ENCODE data around the gene RIMOC1. TPM values are rescaled to one million over a fixed set of nuclear protein-coding genes. Genes with fewer than 3 reads are reported as not detected.

The RIMOC1 gene
- total and polyA plus RNA-seq, 7 experiments from 2014 or later, result 10.8 to 40.6 (median 14.6) TPM

GRCh38 chr5:41875121-41875520 is 29.0 kb upstream of the RIMOC1 start:
- intact Hi-C loops (cut with micrococcal nuclease), result loop anchor here (1.0 to 10.0 kb wide), 2 partner anchors 16 to 1190 kb away; no protein-coding TSS in a partner anchor
- peak overlapping the region in 3 of 9 donors; percentile 2 to 45 (median 44) for H3K27ac Mint-ChIP-seq

GRCh38 chr5:41876678-41877077 is 27.5 kb upstream of the RIMOC1 start:
- Histone ChIP-seq H3K9me3 (ENCODE audit: control insufficient read depth in 2 of 3, low read length in 3 of 3) (no peaks in the 10 kb centered on the region), H3K4me3 (ENCODE audit: low read length) (no peak overlapping the region), H3K27me3 (ENCODE audit: control insufficient read depth in 2 of 2, insufficient read depth in 2 of 2, low read length in 2 of 2) (no peaks in the 10 kb centered on the region), H3K4me1 (ENCODE audit: control insufficient read depth in 2 of 2, insufficient read depth in 2 of 2, low read length in 2 of 2) (no peaks in the 10 kb centered on the region), H3K27ac (ENCODE audit: low read depth, low read length) (no peak overlapping the region), H3K36me3 (ENCODE audit: control insufficient read depth in 2 of 3, insufficient read depth in 3 of 3, low read length in 3 of 3) (no peaks in the 10 kb centered on the region)
- ChIA-PET POLR2A (interaction anchor here (4.0 kb wide), 1 partner anchor 28 kb away, joined by 27 read pairs; the partner anchor contains the start of gene RIMOC1), CTCF (interaction anchor here (0.5 to 1.6 kb wide), 2 partner anchors 21 to 52 kb away, joined by 4 to 5 read pairs; no protein-coding TSS in a partner anchor)
- Mint-ChIP-seq H3K9me3 (peaks cover 0 to 3% (median 0%) of the 10 kb centered on the region in 11 donors), H3K4me1 (peaks cover 0 to 15% (median 8%) of the 10 kb centered on the region in 7 donors), H3K27ac (no peak overlapping the region), H3K36me3 (peaks cover 0 to 3% (median 0%) of the 10 kb centered on the region in 5 donors), H3K4me3 (no peak overlapping the region), H3K27me3 (peaks cover 3 to 16% (median 8%) of the 10 kb centered on the region in 5 donors)
- ATAC-seq, result no peak
- intact Hi-C loops (cut with micrococcal nuclease), result loop anchor here in 1 of 2 donors (10.0 kb wide), 1 partner anchor 1192 kb away; no protein-coding TSS in a partner anchor
- no peak for DNase-seq

More at GRCh38 chr5:41875121-41875520, 29.0 kb upstream of the RIMOC1 start:
- no peak for ATAC-seq
- Histone ChIP-seq H3K27me3 (ENCODE audit: control insufficient read depth in 2 of 2, insufficient read depth in 2 of 2, low read length in 2 of 2) (no peaks in the 10 kb centered on the region), H3K27ac (ENCODE audit: low read depth, low read length) (no peak overlapping the region), H3K9me3 (ENCODE audit: control insufficient read depth in 2 of 3, low read length in 3 of 3) (no peaks in the 10 kb centered on the region), H3K4me3 (ENCODE audit: low read length) (no peak overlapping the region), H3K36me3 (ENCODE audit: control insufficient read depth in 2 of 3, insufficient read depth in 3 of 3, low read length in 3 of 3) (peaks cover 0 to under 1% (median 0%) of the 10 kb centered on the region in 3 experiments), H3K4me1 (ENCODE audit: control insufficient read depth in 2 of 2, insufficient read depth in 2 of 2, low read length in 2 of 2) (peaks cover 7 to 8% of the 10 kb centered on the region in 2 donors)
- peaks cover 1 to 13% (median 6%) of the 10 kb centered on the region in 5 donors for H3K27me3 Mint-ChIP-seq
- no peak for DNase-seq
- ChIA-PET CTCF (interaction anchor here (0.6 kb wide), 1 partner anchor 34 kb away, joined by 3 read pairs; no protein-coding TSS in a partner anchor), POLR2A (interaction anchor here (0.6 to 4.0 kb wide), 4 partner anchors 29 to 1602 kb away, joined by 3 to 27 read pairs (median 4); partner anchors contain the start of genes FBXO4 and RIMOC1)
- no peaks in the 10 kb centered on the region for H3K9me3 Mint-ChIP-seq
- peaks cover 0 to 2% (median 0%) of the 10 kb centered on the region in 5 donors for H3K36me3 Mint-ChIP-seq
- peak overlapping the region in 6 of 10 donors; percentile 8 to 72 (median 38) for H3K4me3 Mint-ChIP-seq
- peaks cover 3 to 23% (median 22%) of the 10 kb centered on the region in 7 donors for H3K4me1 Mint-ChIP-seq

- ATAC-seq (no peak), DNase-seq (no peak)
- Histone ChIP-seq H3K36me3 (ENCODE audit: control insufficient read depth in 2 of 3, insufficient read depth in 3 of 3, low read length in 3 of 3) (no peaks in the 10 kb centered on the region), H3K9me3 (ENCODE audit: control insufficient read depth in 2 of 3, low read length in 3 of 3) (no peaks in the 10 kb centered on the region), H3K4me3 (ENCODE audit: low read length) (no peak overlapping the region), H3K4me1 (ENCODE audit: control insufficient read depth in 2 of 2, insufficient read depth in 2 of 2, low read length in 2 of 2) (no peaks in the 10 kb centered on the region), H3K27me3 (ENCODE audit: control insufficient read depth in 2 of 2, insufficient read depth in 2 of 2, low read length in 2 of 2) (no peaks in the 10 kb centered on the region), H3K27ac (ENCODE audit: low read depth, low read length) (no peak overlapping the region)
- intact Hi-C loops (cut with micrococcal nuclease), result loop anchor here in 1 of 2 donors (10.0 kb wide), 1 partner anchor 1193 kb away; no protein-coding TSS in a partner anchor
- ChIA-PET POLR2A (interaction anchor here (4.0 kb wide), 1 partner anchor 27 kb away, joined by 27 read pairs; the partner anchor contains the start of gene RIMOC1), CTCF (interaction anchor here (1.6 kb wide), 1 partner anchor 21 kb away, joined by 4 read pairs; no protein-coding TSS in a partner anchor)
- Mint-ChIP-seq H3K27me3 (peaks cover 5 to 16% (median 8%) of the 10 kb centered on the region in 5 donors), H3K36me3 (peaks cover 0 to 3% (median 0%) of the 10 kb centered on the region in 5 donors), H3K4me1 (peaks cover 0 to 15% (median 8%) of the 10 kb centered on the region in 7 donors), H3K9me3 (peaks cover 0 to 3% (median 0%) of the 10 kb centered on the region in 11 donors), H3K27ac (peak overlapping the region in 1 of 9 donors; percentile 17), H3K4me3 (no peak overlapping the region)
Measured at GRCh38 chr5:41877408-41877807, 26.7 kb upstream of the RIMOC1 start.

- H3K4me3 Mint-ChIP-seq, result no peak overlapping the region
- POLR2A ChIA-PET, result no interaction called here
Measured at GRCh38 chr5:41878173-41878572, 26.0 kb upstream of the RIMOC1 start.

GRCh38 chr5:41878643-41879478 is 25.3 kb upstream of the RIMOC1 start:
- intact Hi-C loops (cut with micrococcal nuclease), result loop anchor here in 1 of 2 donors (10.0 kb wide), 1 partner anchor 1194 kb away; no protein-coding TSS in a partner anchor
- Mint-ChIP-seq H3K27ac (no peak overlapping the region), H3K9me3 (peaks cover 0 to 3% (median 0%) of the 10 kb centered on the region in 11 donors), H3K36me3 (peaks cover 0 to 3% (median 0%) of the 10 kb centered on the region in 5 donors), H3K27me3 (peaks cover 7 to 16% (median 12%) of the 10 kb centered on the region in 5 donors), H3K4me3 (no peak overlapping the region), H3K4me1 (peaks cover 0 to 16% (median 7%) of the 10 kb centered on the region in 7 donors)
- Histone ChIP-seq H3K4me3 (ENCODE audit: low read length) (no peak overlapping the region), H3K9me3 (ENCODE audit: control insufficient read depth in 2 of 3, low read length in 3 of 3) (no peaks in the 10 kb centered on the region), H3K27ac (ENCODE audit: low read depth, low read length) (no peak overlapping the region), H3K27me3 (ENCODE audit: control insufficient read depth in 2 of 2, insufficient read depth in 2 of 2, low read length in 2 of 2) (no peaks in the 10 kb centered on the region), H3K36me3 (ENCODE audit: control insufficient read depth in 2 of 3, insufficient read depth in 3 of 3, low read length in 3 of 3) (no peaks in the 10 kb centered on the region), H3K4me1 (ENCODE audit: control insufficient read depth in 2 of 2, insufficient read depth in 2 of 2, low read length in 2 of 2) (no peaks in the 10 kb centered on the region)
- DNase-seq (no peak), ATAC-seq (no peak)
- CTCF ChIA-PET, result no interaction called here
- POLR2A ChIA-PET, result interaction anchor here (0.6 kb wide), 1 partner anchor 1044 kb away, joined by 3 read pairs; the partner anchor contains the start of gene RPL37

More at GRCh38 chr5:41878173-41878572, 26.0 kb upstream of the RIMOC1 start:
- H3K27me3 Mint-ChIP-seq, result peaks cover 6 to 16% (median 8%) of the 10 kb centered on the region in 5 donors
- H3K27ac Mint-ChIP-seq, result no peak overlapping the region
- intact Hi-C loops (cut with micrococcal nuclease), result loop anchor here in 1 of 2 donors (10.0 kb wide), 1 partner anchor 1193 kb away; no protein-coding TSS in a partner anchor
- H3K27ac ChIP-seq (ENCODE audit: low read depth, low read length), result no peak overlapping the region
- peaks cover 0 to 3% (median 0%) of the 10 kb centered on the region in 5 donors for H3K36me3 Mint-ChIP-seq
- DNase-seq, result no peak
- CTCF ChIA-PET, result no interaction called here
- H3K4me1 Mint-ChIP-seq, result peaks cover 0 to 17% (median 8%) of the 10 kb centered on the region in 7 donors
- no peaks in the 10 kb centered on the region for H3K27me3 ChIP-seq (ENCODE audit: control insufficient read depth in 2 of 2, insufficient read depth in 2 of 2, low read length in 2 of 2)
- H3K4me3 ChIP-seq (ENCODE audit: low read length), result no peak overlapping the region
- H3K9me3 ChIP-seq (ENCODE audit: control insufficient read depth in 2 of 3, low read length in 3 of 3), result no peaks in the 10 kb centered on the region
- no peaks in the 10 kb centered on the region for H3K36me3 ChIP-seq (ENCODE audit: control insufficient read depth in 2 of 3, insufficient read depth in 3 of 3, low read length in 3 of 3)
- no peak for ATAC-seq
- no peaks in the 10 kb centered on the region for H3K4me1 ChIP-seq (ENCODE audit: control insufficient read depth in 2 of 2, insufficient read depth in 2 of 2, low read length in 2 of 2)
- peaks cover 0 to 3% (median 0%) of the 10 kb centered on the region in 11 donors for H3K9me3 Mint-ChIP-seq

- Mint-ChIP-seq H3K9me3 (peaks cover 0 to 3% (median 0%) of the 10 kb centered on the region in 11 donors), H3K27me3 (peaks cover 11 to 22% (median 13%) of the 10 kb centered on the region in 5 donors), H3K36me3 (peaks cover 0 to 4% (median 0%) of the 10 kb centered on the region in 5 donors), H3K4me3 (no peak overlapping the region), H3K4me1 (peaks cover 0 to 11% (median 0%) of the 10 kb centered on the region in 7 donors), H3K27ac (no peak overlapping the region)
- H3K4me1 ChIP-seq (ENCODE audit: control insufficient read depth in 2 of 2, insufficient read depth in 2 of 2, low read length in 2 of 2), result no peaks in the 10 kb centered on the region
- no peak overlapping the region for H3K27ac ChIP-seq (ENCODE audit: low read depth, low read length)
- H3K36me3 ChIP-seq (ENCODE audit: control insufficient read depth in 2 of 3, insufficient read depth in 3 of 3, low read length in 3 of 3), result no peaks in the 10 kb centered on the region
- H3K9me3 ChIP-seq (ENCODE audit: control insufficient read depth in 2 of 3, low read length in 3 of 3), result no peaks in the 10 kb centered on the region
- no peak overlapping the region for H3K4me3 ChIP-seq (ENCODE audit: low read length)
- intact Hi-C loops (cut with micrococcal nuclease), result no loop called here
- ATAC-seq (no peak), DNase-seq (no peak)
- ChIA-PET POLR2A (interaction anchor here (0.7 to 1.3 kb wide), 2 partner anchors 19 to 21 kb away, joined by 3 read pairs; no protein-coding TSS in a partner anchor), CTCF (no interaction called here)
- no peaks in the 10 kb centered on the region for H3K27me3 ChIP-seq (ENCODE audit: control insufficient read depth in 2 of 2, insufficient read depth in 2 of 2, low read length in 2 of 2)
Measured at GRCh38 chr5:41882765-41883164, 21.4 kb upstream of the RIMOC1 start.

Measured in naive thymus-derived CD4-positive, alpha-beta T cell (primary cell).